ENCODE results near the gene P2RX2.
"Not testable (repeated sequence)": the region's sequence is repeated elsewhere in the genome, so short reads cannot be mapped to it uniquely, and the experiment has no call there.

The P2RX2 gene

GRCh38 chr12:132584429-132584828 is 34.1 kb upstream of the P2RX2 start:
- DNase-seq = no peak

- DNase-seq = no peak
Observed at GRCh38 chr12:132585177-132585576, 33.4 kb upstream of the P2RX2 start.

DNA sequence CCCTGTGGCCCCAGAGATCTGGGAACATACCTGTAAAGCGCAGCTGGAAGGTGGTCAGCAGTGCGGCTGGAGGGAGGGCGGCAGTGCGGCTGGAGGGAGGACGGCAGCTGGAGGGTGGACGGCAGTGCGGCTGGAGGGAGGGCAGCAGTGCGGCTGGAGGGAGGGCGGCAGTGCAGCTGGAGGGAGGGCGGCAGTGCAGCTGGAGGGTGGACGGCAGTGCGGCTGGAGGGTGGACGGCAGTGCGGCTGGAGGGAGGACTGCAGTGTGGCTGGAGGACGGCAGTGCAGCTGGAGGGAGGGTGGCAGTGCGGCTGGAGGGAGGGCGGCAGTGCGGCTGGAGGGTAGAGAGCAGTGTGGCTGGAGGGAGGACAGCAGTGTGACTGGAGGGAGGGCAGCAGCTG is 31.6 kb upstream of the P2RX2 start:
- no peak for DNase-seq

DNA sequence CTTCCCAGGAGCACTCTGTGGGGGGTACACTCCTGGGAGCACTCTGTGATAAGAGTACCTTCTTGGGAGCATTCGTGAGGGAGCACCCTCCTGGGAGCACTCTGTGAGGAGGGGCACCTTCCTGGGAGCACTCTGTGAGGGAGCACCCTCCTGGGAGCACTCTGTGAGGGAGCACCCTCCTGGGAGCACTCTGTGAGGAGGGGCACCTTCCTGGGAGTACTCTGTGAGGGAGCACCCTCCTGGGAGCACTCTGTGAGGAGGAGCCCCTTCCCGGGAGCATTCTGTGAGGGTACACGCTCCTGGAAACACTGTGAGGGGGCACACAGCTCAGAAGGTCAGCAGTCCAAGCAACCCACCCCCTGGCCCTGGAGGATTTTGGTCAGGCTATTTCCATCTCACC is 30.8 kb upstream of the P2RX2 start:
- no peak for DNase-seq

DNA sequence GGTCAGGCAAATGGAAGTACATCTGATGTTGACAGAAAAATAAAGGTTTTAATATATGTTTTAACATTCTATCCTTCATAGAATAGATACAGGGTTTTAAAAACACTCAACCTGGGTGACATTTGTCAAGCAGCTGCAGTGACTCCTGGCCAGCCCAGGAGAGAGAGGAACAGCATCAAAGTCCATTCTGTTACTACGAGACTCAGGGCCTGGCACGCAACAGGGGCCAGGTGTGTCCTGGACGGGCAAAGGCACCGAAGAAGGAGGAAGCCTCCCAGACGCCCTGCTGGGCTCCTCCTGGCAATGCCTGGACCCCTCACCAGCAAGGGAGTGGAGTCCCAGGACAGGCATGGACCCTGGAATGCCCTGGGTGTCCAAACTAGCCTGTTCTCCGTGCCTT is 30.3 kb upstream of the P2RX2 start:
- DNase-seq = no peak

- DNase-seq = no peak
Observed at GRCh38 chr12:132588821-132589669, 29.5 kb upstream of the P2RX2 start.

- no peak for DNase-seq
Observed at GRCh38 chr12:132591107-132591935, 27.3 kb upstream of the P2RX2 start.

DNA sequence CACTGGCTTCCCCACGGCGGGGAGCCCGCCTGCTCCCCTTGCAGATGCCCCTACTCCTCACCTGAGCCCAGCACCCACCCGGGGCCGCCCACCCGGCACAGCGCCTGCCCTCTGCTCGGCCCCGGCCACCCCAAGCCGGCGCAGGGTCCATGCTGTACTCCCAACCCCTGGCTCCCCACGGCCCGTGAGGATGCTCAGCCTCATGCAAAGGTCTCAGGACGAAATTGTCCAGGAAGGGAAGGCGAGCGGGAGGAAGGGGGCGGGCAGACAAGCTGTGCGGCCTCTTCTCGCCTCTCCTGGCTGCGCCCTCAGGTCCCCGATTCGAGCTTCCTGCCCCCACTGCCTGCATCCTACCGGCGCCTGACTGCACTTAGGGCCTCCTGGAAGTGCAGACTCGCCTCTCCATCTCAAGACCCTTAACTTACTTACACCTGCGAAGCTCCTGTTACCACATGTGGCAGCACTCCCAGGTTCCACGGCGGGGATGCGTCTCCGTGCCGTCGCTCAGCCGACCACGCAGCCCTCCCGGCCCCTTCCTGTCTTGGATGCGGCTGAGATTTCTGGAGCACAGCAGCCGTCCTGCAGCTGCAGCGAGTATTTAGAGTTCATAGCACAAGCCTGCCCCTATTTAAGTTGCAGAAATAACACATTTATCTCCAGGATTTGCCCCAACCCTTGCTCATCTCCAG is 26.1 kb upstream of the P2RX2 start:
- DNase-seq = no peak

DNA sequence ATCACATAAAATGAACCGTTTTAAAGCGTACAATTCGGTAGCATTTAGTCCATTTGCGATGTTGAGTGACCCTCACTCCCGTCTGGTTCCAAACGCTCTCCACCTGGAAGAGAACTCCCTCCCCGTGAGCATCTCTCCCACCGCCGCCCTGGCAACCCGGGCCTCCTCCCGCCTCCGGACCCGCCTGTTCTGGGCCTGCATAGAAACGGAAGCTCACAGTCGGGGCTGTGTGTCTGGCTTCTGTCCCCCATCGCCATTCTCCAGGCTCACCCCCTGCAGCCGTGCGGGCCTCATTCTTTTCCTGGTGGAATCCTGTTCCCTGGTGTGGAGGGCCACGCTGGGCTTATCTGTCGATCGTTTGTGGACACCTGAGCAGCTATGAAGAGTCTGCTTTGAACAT is 25.5 kb upstream of the P2RX2 start:
- no peak for DNase-seq

GRCh38 chr12:132593521-132593920 is 25.1 kb upstream of the P2RX2 start:
- no peak for DNase-seq

DNA sequence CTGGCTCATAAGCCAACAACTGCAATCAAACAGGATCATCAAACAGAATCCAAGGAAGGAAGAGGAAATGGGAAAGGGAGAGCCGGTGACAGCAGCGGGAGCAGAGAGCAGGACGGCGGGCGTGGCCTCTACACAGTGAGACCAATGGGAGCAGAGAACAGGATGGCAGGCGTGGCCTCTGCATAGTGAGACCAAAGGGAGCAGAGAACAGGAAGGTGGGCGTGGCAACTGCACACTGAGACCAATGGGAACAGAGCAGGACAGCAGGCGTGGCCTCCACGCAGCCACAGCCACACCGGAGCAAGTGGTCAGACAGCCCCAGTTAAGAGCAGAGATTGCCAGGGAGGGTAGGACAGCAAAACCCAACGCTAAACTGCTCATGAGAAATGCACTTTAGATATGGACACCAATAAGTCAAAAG is 24.6 kb upstream of the P2RX2 start:
- DNase-seq = peak; percentile 87

DNA sequence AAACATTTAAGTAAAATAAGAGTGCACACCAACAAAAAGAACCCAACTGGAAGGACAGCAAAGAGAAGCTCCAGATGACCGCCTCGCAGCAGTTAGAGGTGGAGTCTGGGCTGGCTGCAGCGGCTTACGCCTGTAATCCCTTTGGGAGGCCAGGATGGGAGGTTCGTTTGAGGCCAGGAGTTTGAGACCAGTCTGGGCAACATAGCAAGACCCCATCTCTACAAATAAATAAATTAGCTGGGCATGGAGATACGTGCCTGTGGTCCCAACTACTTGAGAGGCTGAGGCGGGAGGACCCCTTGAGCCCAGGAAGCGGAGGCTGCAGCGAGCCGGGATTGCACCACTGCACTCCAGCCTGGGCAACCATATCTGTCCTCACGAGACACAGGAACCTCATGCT is 23.4 kb upstream of the P2RX2 start:
- no peak for DNase-seq

DNA sequence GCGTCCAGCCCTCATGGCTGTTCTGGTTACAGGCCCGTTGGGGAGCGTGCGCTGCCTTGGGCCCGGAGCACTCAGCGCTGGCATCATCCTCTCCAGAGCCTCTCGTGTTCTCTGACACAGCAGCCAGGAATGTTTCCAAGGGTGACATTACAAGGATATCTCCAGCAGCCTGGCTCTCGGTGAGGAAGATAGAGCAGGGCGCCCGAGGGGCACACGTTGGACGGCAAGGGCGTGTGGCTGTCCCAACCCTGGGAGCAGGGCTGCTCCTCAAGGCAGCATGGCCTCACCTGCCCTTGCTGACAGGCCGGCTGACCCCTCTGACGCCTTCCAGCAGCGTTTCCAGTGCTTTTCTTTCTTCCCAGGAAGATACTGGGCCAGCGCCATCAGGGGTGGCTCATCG is 22.6 kb upstream of the P2RX2 start:
- peak; percentile 45 for DNase-seq

DNA sequence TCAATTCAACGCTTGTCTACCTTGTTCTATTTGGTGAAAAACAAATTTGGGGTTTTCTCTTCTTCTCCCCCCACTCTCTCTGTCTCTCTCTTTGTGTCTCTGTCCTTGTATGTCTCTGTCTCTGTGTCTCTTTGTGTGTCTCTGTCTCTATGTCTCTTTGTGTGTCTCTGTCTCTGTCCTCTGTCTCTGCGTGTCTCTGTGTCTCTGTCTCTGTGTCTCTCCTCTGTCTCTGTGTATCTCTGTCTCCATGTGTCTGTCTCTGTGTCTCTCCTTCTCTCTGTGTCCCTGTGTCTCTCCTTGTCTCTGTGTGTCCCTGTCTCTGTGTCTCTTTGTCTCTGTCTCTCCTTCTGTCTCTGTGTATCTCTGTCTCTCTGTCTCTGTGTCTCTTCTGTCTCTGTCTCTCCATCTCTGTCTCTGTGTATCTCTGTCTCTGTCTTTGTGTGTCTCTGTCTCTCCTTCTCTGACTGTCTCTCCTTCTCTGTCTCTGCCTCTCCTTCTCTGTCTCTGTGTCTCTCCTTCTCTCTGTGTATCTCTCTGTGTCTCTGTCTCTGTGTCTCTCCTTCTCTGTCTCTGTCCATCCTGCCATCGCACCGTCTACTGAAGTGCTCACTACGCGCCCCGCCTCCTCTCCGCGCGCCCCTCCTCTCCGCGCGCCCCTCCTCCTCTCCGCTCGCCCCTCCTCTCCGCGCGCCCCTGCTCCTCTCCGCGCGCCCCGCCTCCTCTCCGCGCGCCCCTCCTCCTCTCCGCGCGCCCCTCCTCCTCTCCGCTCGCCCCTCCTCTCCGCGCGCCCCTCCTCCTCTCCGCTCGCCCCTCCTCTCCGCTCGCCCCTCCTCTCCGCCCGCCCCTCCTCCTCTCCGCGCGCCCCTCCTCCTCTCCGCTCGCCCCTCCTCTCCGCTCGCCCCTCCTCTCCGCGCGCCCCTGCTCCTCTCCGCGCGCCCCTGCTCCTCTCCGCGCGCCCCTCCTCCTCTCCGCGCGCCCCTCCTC is 21.0 kb upstream of the P2RX2 start:
- DNase-seq = peak; percentile 61

DNA sequence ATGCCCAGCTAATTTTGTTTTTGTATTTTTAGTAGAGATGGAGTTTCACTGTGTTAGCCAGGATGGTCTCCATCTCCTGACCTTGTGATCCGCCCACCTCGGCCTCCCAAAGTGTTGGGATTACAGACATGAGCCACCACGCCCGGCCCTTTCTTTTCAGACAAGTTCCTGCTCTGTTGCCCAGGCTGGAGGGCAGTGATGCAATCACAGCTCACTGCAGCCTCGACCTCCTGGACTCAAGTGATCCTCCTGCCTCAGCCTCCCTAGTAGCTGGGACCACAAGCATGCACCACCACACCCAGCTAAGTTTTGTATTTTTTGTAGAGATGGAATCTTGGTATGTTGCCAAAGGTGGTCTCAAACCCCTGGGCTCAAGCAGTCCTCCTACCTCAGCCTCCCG is 19.1 kb upstream of the P2RX2 start:
- not testable (repeated sequence) for DNase-seq

- DNase-seq = peak; percentile 64
Observed at GRCh38 chr12:132600048-132601032, 18.2 kb upstream of the P2RX2 start.

DNA sequence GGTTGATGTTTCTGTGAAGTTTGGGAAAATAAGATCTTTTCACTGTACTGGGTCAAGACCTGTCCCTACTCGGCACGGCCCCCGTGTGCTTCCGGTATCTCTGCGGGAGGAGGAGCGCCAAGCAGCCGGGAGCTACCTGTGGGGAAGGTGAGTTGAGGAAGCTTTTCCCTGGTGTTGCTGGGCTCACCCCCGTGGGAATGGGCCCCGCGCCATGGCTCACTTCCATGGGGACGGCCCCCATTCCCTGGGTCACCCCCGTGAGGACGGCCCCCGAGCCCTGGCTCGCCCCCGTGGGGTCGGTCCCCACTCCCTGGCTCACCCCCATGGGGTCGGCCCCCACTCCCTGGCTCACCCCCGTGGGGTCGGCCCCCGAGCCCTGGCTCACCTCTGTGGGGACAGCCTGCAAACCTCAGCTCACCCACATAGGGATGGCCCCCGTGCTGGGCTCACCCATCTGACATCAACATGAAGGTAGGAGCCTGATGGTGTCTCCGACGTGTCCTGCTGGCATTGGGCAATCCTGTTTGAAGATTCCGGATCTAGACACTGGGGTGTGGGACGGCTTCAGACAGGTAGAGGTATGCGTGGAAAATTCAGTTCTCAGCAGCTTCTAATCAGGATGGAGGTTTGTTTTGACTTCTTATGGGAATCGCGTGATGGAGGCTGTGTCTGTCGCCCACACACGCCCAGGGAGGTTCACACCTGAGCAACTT is 17.2 kb upstream of the P2RX2 start:
- no peak for DNase-seq

DNA sequence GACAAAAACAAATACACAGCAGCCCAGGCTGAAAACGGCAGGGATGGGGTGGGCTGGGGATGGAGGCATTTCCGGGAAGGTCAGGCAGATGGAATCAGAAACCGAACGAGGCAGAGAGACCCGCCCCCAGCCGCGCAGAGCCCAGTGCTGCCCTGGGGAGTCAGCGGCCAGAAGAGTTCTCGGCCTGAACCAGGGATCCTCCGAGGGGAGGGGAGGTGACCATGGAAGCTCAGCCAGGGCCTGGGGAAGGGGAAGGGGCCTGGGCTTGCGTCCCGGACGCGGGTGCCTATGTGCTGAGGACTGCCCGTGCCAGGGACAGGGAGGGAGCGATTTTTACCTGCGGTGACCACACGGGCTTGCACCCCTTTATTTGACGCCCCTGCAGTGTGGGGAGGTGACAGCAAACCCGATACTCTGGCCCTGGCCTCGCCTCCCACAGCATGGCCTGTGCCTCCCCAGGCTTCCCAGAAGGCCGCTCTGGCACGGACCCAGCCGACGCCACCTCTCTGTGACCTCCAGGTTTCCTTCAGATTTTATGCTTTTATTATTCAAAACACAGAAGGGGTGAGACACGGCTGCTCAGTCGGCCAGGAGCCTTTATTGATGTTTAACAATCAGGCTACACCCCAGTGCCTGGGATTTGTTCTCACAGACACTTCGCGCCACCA is 15.9 kb upstream of the P2RX2 start:
- DNase-seq = peak; percentile 11

GRCh38 chr12:132603240-132604150 is 15.1 kb upstream of the P2RX2 start:
- no peak for DNase-seq
